LoVo (cell line): ENCODE results near the gene USP7.
"Not testable (repeated sequence)": the region's sequence is repeated elsewhere in the genome, so short reads cannot be mapped to it uniquely, and the experiment has no call there.

ENCODE experiments used
- DNase-seq: peaks from one replicate; pipeline ENCODE4 v3.0.0-alpha.2; 2016; ENCODE audit warnings: low spot score

USP7 gene

GRCh38 chr16:8923199-8923598, 40.5 kb downstream of the USP7 start:
- DNase-seq = no peak

- DNase-seq = no peak
These were observed 42.2 kb downstream of the USP7 start for GRCh38 chr16:8921347-8921984.

DNA sequence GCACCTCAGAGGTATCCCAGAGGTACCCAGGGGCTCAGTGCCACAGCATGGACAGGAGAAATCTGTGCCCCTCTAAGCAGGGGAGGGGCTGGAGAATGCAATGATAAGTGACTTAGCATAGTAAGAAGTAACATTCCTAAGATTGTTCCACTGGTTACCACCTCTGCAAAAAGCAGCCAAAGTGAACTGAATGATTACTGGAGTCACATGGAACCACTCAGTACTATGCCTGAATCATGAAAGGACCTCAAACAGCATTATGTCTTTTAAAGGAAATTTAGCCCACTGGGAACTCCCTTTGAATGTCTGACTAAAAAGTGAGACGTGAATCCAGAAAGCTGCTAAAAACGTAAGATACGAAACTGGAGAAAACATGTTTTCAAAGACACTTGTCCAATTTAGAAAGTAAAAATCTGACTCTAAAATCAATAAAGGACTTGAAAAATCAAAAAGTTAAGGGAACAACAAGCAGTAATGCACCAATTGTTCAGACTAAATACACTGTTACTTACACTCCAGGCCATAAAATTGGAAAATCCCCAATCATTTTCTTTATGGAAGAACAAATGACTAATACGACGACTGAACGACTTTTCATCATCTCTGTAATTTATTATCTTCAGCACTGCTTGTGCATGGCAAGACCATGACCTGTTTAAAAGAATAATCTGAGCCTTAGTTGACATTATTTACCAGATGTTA, 42.9 kb downstream of the USP7 start:
- DNase-seq = no peak

GRCh38 chr16:8919934-8920462, 43.7 kb downstream of the USP7 start:
- no peak for DNase-seq

GRCh38 chr16:8919089-8919933, 44.4 kb downstream of the USP7 start:
- DNase-seq = no peak

DNA sequence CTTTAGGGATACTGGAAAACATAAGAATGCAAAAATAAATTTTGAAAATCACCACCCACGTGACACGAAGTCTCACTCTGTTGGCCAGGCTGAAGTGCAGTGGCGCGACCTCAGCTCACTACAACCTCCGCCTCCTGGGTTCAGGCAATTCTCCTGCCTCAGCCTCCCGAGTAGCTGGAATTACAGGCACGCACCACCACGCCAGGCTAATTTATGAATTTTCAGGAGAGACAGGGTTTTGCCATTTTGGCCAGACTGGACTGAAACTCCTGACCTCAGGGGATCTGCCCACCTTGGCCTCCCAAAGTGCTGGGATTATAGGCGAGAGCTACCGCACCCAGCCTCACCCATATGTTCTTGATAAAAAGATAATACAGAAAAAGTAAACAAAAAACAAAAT, 46.4 kb downstream of the USP7 start:
- not testable (repeated sequence) for DNase-seq

DNA sequence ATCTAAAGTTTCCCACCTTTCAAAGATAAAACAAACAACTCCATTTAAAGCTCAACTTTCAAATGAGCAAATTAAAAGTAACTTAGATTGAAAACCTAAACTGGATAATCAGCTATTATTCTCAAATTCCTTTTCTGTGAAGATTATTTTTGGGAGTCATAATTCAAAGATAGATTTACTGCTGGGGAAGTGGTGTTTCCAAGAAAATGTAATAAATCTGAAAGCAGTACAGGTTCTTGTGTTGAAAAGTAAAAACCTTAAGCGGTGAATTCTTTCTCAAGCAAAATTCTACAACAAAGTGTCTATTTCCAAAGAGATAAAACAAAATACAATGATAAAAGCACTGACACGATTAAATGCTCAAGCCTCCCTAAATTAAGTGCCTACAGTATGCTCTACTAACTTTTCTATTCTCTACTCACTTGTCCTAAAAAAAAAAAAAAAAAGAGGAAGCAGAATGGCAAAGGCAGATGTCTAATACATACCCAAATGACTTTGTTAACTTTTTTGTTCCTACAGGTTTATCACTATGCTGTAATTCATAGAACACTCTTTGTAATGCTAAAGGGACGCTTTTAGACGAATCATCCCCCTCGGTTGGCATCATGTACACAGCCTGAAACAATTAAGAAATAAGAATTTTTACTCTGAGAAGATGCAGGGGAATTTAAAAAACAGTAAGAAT, 47.0 kb downstream of the USP7 start:
- no peak for DNase-seq

GRCh38 chr16:8915722-8916301, 47.9 kb downstream of the USP7 start:
- DNase-seq = no peak

DNA sequence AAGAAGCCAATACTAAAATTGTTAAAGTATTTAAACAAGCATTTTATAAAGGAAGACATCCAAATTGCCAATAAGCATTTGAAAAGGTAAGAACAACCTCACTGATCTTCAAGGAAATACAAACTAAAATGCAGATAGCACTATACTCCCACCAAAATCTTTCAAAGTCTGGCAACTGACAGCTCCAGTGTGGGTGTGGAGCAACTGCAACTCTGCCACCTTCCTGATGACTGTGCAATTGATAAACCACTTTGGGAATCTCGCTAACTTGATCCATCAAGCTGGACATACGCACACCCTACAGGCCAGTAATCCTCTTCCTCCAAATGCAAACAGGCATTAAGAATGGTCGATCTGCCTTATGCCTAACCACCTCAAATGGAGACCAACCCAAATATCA, 49.6 kb downstream of the USP7 start:
- no peak for DNase-seq

DNA sequence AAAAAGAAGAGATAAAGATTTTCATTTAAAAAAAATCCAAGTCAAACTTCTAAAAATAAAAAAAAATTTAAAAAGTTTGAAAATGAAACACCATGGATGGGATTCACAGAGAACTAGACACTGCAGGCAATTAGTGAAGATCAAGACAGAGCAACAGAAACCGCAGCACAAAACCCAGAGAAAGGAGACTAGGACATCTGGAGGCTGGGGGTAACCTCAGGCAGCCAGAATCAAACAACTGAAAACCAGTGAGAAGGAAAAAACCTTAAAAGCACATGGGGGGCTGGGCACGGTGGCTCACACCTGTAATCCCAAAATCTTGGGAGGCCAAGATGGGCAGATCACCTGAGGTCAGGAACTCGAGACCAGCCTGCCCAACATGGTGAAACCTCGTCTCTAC, 50.9 kb downstream of the USP7 start:
- no peak for DNase-seq

DNA sequence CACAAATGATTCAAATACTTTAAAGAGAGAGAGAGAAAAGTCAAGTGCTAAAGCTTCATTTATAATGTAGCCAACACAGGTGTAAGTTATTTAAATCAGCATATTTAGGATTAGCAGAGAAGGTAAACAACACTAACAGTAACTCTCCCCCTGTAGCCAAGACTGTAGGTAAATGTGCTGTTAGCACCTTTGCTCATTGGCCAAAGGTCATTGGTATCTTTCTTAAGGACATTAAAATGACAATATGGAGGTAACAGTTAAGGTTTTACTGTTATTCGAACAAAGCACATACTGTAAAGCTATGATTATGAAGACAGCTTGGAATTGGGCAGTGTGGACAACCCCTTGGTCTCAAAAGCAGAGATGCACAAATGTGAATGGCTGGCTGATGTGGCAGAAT, 52.9 kb downstream of the USP7 start:
- no peak for DNase-seq

DNA sequence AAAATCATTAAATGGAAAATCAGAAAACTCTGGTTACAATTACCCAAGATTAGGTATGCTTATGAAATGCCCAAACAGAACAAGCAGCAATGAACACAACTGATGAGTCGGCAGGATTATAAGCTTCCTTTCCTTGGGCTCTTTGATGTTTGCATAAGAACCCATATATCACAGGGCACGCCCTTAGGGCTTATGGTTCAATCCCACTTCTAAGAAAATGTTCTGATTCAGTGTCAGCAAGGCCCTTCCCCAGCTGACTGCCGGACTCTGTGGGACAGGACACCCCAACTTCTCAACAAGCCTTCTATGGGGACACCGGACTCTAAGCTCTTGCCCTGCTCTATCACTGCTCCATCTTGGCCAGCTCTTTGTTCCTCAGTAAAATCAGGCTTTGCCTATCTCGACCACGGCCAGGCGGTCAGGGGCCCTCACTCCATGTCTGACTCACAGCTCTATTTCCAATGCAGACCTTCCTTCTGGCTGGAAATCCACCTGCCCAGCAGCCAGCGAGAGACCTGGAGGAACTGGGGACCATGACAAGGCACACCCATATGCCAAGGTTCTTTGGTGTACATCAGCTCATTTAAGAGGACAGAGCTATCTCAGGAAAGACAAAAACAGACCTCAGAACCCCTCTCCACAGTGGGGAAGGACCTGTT, 54.8 kb downstream of the USP7 start:
- no peak for DNase-seq

DNA sequence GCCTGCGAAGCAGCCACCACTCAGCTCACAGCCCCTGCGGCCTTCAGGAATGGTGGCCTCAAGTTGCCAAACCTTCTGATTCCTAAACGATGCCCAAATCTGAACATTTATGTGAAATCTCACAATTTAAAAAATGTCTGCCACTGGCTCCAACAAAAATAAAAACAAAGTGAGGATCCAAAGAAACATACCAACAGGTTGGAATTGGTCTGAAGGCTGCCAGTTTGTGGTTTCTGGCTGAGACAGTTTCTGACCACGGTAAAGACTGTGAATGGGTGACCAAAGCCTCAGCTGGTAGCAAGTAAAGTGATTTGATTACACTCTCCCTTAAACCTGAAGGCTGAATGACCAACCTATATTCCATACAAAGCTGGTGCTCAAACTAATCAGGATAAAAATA, 56.6 kb downstream of the USP7 start:
- no peak for DNase-seq

DNA sequence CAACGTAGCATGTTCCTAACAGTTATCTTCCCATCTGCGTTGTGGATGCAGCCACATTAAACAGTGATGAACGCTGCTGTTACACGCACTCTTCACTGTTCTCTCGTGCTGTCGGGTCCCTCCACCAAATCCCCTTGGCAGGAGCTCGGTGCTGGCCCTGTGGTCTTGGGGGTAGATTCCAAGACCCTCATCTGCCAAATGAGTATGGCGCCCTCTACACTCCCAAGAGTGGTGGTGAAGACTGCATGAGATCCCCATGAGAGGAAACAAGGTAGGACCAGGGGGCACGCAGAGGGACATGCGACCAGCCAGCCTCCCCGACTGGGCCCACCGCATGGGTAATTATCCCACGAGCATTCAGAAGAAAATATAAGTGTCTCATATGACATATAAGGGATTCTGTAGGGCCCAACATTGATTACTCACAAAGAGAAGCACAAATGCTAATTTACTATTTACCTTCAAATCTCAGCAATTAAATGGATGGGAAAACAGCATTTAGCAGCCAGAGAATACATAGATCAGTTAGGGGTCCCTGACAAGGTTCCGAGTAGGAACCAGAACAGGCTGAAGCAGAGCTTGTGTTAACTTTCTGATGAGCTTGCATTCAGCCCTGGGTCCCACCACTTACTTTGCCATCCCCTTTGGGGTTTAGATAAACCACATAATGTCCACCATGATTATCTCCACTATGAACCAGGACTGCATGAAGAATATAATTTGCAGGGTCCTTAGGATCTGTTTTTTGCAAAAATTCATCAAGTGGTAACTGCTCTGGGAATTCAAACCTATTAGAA, 57.7 kb downstream of the USP7 start:
- no peak for DNase-seq

DNA sequence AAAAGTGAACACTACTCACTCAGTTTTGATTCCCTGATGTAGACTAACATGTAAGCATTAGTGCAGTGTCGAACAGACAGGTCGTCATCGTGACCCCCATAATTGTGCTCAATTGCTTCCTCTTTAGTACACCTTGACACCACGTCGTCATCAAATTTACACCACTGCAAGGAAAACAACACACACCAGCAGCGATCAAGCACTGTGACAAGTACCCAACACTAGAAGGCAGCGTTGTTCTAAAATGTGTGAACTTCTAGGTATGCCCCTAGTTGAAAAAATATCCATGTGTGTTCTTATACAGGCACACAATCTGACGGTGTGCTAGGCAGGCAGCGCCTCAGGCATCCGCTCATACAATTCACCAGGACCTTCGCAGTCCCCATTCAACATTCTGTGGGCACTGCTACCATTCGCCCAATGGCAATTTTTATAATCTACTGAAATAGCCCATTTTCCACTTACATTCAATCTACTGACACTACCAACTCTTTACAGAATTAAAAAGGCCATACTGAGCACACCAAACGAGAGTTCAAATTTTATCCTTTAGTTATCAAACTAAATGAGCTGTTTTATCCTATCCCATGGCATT, 58.4 kb downstream of the USP7 start:
- DNase-seq = no peak

DNA sequence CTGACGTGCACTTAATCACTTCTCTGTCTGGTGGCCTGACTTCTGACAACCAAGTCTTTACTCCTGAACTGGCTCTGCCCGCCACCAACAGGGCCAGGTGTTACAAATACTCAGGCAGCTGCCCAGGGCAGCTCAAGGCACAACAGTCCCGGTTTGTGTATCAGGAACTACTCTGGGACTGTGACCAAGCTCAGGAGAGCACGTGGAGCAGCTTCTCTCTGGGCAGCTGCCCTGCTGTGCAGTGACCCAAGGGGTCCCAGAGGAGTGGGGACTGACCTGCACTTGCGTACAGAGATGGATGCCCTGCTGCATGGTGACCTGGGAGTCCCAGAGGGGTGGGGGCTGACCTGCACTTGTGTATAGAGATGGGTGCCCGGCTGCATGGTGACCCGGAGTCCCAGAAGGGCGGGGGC, 59.7 kb downstream of the USP7 start:
- DNase-seq = no peak

DNA sequence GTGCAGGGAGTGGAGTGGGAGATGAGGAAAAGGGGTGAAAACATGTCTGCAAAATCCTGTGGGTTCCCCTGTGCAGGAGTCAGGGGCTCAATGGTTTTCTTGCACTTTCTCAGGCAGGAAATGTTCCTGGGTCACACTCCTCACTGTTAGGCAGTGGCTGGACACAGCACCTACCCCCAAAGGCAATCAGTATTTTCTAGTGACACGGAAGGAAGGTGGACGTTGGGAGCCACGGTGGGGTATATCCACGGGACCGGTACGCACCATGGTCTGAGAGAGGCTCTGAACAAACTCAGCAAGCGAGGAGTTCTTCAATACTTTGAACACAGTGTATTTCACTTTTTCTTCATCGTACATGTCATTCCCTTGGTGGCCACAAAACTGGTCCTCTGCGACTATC, 60.7 kb downstream of the USP7 start:
- DNase-seq = no peak

DNA sequence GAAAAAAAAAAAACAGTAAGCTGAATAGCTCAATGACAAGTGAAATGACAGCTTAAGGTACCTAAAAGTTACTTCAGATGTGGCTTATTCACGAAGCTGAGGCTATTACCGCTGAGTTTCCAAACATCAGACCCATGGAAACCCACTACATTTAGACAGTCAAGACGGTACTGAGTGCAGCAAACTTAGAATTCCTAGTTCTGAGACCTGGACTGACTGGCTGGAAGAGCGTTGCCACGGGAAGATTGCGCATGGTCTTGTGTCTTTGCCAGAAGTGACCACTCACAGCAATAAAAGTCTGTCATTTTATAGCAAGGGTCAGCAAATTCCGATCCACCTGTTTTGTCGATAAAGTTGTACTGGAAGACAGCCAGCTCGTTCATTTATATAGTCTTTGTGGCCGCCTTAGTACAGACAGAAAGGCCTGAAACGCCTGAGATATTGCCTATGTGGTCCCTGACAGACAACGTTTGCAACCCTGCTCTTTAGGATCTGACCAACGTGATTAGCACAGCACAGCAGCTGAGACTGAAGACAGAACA, 62.3 kb downstream of the USP7 start:
- DNase-seq = no peak

DNA sequence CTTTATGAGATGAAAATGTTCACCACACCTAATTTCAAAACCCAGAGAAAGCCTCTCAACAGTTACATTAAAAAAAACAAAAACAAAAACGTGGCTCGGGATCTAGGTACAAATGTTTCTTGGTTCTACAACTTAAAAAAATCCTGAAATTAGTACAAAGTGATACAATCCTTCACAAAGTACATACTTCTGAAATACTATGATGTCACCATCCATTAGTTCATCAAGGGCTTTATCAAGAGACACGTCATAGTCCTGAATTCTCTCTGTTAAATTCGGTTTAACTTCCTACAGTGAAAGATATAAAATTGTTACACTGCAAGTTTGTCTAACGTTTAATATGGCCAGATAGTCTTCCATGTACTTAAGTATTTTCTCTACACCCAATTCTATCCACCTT, 63.4 kb downstream of the USP7 start:
- no peak for DNase-seq
